ENCODE results near the gene ELK4. TPM values are rescaled to one million over a fixed set of nuclear protein-coding genes. Genes with fewer than 3 reads are reported as not detected.

Gene ELK4
- total RNA-seq, 1 experiment from 2014 or later = 39.0 TPM

DNA sequence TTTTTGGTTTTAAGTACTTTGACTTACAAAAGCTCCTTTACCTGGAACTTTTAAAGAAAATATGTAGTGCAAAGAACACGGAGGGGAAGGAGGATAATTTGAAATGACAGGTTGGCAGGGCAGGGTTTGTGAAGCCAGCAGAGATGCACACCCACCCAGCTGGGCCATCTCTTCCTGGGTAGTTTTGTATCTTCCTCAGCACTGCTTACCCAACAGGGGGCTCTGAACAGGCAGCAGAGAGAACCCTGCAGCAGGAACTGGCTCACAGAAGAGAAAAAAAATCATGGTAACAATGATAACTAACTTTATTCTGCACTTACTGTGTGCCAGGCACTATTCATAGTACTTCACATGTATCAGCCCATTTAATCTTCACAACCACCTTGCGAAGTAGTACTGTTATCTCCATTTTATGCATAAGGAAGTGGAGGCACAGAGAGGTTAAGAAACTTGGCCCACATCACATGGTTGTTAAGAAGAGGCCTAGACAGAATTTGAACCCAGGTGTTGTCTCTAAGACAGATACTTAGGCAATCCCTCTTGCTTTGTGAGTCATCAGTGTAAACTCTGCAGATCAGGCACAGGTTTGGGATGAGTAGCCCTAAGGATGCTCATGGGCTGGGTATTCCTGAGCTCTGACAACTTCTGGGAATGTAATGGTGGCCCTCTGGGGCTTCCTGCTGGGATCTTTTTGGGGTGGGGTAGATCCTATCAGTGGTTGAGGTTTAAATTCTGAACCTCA lies 60.8 kb downstream of the ELK4 start (continued):
- TF ChIP-seq, protein P1, sequence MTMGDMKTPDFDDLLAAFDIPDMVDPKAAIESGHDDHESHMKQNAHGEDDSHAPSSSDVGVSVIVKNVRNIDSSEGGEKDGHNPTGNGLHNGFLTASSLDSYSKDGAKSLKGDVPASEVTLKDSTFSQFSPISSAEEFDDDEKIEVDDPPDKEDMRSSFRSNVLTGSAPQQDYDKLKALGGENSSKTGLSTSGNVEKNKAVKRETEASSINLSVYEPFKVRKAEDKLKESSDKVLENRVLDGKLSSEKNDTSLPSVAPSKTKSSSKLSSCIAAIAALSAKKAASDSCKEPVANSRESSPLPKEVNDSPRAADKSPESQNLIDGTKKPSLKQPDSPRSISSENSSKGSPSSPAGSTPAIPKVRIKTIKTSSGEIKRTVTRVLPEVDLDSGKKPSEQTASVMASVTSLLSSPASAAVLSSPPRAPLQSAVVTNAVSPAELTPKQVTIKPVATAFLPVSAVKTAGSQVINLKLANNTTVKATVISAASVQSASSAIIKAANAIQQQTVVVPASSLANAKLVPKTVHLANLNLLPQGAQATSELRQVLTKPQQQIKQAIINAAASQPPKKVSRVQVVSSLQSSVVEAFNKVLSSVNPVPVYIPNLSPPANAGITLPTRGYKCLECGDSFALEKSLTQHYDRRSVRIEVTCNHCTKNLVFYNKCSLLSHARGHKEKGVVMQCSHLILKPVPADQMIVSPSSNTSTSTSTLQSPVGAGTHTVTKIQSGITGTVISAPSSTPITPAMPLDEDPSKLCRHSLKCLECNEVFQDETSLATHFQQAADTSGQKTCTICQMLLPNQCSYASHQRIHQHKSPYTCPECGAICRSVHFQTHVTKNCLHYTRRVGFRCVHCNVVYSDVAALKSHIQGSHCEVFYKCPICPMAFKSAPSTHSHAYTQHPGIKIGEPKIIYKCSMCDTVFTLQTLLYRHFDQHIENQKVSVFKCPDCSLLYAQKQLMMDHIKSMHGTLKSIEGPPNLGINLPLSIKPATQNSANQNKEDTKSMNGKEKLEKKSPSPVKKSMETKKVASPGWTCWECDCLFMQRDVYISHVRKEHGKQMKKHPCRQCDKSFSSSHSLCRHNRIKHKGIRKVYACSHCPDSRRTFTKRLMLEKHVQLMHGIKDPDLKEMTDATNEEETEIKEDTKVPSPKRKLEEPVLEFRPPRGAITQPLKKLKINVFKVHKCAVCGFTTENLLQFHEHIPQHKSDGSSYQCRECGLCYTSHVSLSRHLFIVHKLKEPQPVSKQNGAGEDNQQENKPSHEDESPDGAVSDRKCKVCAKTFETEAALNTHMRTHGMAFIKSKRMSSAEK (CRISPR knock-in tag; IDR thresholded peaks at IDR 0.05; ENCODE audit: borderline replicate concordance) = no peak

DNA sequence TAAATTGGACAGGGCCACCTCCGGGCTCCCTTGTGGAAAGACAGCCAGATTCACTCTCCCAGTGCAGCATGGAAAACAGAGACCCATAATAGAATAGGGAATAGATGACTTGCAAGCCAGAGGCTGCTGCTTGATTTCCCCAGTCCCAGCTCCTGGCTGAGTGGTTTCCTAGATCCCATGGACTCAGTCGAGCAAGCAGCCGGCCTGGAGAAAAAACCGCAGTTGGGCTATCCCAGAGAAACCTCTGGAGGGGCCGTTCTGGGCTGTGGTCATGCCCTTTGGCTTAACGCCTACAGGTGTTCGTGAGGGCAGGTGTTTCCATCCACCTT lies 61.7 kb downstream of the ELK4 start:
- H3K9me3 Mint-ChIP-seq = no peaks in the 10 kb centered on the region
- H3K27ac Mint-ChIP-seq = no peak overlapping the region
- DNase-seq (ENCODE audit: low spot score) = no peak
- peak overlapping the region; percentile 52 for H3K4me3 Mint-ChIP-seq
- no peaks in the 10 kb centered on the region for H3K36me3 Mint-ChIP-seq
- POLR2A ChIA-PET = no interaction called here
- H3K4me1 Mint-ChIP-seq = peaks cover 8% of the 10 kb centered on the region
- H3K27me3 Mint-ChIP-seq (ENCODE audit: low read depth) = peaks cover 77% of the 10 kb centered on the region
- CTCF ChIA-PET = interaction anchor here (0.9 to 3.5 kb wide), 10 partner anchors 8 to 140 kb away, joined by 3 to 22 read pairs (median 10); no protein-coding TSS in a partner anchor
- TF ChIP-seq ZNF671 (CRISPR knock-in tag; IDR thresholded peaks at IDR 0.05) (no peak), GRHL2 (CRISPR knock-in tag; IDR thresholded peaks at IDR 0.05; ENCODE audit: insufficient replicate concordance, severe bottlenecking) (no peak), IRF2 (CRISPR knock-in tag; IDR thresholded peaks at IDR 0.05; ENCODE audit: borderline replicate concordance, low read depth) (no peak), JUN (CRISPR knock-in tag; IDR thresholded peaks at IDR 0.05) (no peak), ZNF423 (CRISPR knock-in tag; IDR thresholded peaks at IDR 0.05) (no peak), CBFB (CRISPR knock-in tag; IDR thresholded peaks at IDR 0.05; ENCODE audit: low read depth) (no peak), FOXK1 (CRISPR knock-in tag; IDR thresholded peaks at IDR 0.05) (no peak)
- TF ChIP-seq, protein P2, sequence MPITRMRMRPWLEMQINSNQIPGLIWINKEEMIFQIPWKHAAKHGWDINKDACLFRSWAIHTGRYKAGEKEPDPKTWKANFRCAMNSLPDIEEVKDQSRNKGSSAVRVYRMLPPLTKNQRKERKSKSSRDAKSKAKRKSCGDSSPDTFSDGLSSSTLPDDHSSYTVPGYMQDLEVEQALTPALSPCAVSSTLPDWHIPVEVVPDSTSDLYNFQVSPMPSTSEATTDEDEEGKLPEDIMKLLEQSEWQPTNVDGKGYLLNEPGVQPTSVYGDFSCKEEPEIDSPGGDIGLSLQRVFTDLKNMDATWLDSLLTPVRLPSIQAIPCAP (CRISPR knock-in tag; IDR thresholded peaks at IDR 0.05) = no peak
- TF ChIP-seq, protein P3, sequence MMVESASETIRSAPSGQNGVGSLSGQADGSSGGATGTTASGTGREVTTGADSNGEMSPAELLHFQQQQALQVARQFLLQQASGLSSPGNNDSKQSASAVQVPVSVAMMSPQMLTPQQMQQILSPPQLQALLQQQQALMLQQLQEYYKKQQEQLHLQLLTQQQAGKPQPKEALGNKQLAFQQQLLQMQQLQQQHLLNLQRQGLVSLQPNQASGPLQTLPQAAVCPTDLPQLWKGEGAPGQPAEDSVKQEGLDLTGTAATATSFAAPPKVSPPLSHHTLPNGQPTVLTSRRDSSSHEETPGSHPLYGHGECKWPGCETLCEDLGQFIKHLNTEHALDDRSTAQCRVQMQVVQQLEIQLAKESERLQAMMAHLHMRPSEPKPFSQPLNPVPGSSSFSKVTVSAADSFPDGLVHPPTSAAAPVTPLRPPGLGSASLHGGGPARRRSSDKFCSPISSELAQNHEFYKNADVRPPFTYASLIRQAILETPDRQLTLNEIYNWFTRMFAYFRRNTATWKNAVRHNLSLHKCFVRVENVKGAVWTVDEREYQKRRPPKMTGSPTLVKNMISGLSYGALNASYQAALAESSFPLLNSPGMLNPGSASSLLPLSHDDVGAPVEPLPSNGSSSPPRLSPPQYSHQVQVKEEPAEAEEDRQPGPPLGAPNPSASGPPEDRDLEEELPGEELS (CRISPR knock-in tag; IDR thresholded peaks at IDR 0.05) = no peak
- TF ChIP-seq, protein P4, sequence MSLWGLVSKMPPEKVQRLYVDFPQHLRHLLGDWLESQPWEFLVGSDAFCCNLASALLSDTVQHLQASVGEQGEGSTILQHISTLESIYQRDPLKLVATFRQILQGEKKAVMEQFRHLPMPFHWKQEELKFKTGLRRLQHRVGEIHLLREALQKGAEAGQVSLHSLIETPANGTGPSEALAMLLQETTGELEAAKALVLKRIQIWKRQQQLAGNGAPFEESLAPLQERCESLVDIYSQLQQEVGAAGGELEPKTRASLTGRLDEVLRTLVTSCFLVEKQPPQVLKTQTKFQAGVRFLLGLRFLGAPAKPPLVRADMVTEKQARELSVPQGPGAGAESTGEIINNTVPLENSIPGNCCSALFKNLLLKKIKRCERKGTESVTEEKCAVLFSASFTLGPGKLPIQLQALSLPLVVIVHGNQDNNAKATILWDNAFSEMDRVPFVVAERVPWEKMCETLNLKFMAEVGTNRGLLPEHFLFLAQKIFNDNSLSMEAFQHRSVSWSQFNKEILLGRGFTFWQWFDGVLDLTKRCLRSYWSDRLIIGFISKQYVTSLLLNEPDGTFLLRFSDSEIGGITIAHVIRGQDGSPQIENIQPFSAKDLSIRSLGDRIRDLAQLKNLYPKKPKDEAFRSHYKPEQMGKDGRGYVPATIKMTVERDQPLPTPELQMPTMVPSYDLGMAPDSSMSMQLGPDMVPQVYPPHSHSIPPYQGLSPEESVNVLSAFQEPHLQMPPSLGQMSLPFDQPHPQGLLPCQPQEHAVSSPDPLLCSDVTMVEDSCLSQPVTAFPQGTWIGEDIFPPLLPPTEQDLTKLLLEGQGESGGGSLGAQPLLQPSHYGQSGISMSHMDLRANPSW (CRISPR knock-in tag; conservative IDR thresholded peaks at IDR 0.05; ENCODE audit: low read depth) = no peak
- TF ChIP-seq, protein P5, sequence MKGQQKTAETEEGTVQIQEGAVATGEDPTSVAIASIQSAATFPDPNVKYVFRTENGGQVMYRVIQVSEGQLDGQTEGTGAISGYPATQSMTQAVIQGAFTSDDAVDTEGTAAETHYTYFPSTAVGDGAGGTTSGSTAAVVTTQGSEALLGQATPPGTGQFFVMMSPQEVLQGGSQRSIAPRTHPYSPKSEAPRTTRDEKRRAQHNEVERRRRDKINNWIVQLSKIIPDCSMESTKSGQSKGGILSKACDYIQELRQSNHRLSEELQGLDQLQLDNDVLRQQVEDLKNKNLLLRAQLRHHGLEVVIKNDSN (CRISPR knock-in tag; IDR thresholded peaks at IDR 0.05) = no peak
- no peak for ATAC-seq

Measured in WTC11 (cell line).